Activated T-cell treated with anti-CD3 and anti-CD28 coated beads for 48 hours (primary cell): ENCODE measurements around the gene TMC6.
"Not testable (repeated sequence)": the region's sequence is repeated elsewhere in the genome, so short reads cannot be mapped to it uniquely, and the experiment has no call there.

Experiments
- DNase-seq: peaks from one replicate; pipeline ENCODE4 v3.0.0-alpha.2; 2020; ENCODE audit warnings: low read depth

The TMC6 gene

DNA sequence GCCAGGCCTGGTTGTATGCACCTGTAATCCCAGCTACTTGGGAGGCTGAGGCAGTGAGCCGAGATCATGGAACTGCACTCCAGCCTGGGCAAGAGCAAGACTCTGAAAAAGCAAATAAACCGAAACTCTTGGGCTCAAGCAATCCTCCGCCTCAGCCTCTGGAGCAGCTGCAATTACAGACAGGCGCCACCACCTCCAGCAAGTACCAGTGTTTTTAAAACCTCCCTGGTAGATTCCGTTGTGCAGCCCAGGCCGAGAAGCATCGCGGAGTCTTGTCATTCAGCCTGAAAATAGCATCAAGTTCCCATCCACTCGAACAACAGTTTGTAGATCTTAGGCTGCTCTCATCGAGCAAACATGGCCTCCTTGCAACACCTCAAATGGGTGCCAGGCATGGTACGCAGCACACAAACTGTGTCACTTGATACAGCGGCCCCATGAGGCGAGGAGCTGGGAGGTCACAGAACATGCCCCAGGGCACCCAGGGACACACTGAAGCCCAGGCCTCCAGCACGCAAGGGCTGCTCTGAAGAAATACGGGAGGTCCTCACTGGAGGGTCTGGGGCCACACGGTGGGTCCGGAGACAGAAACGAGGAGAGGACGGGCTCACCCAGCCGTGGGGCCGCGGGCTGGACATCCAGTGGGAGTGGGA lies 18.1 kb downstream of the TMC6 start:
- no peak for DNase-seq

DNA sequence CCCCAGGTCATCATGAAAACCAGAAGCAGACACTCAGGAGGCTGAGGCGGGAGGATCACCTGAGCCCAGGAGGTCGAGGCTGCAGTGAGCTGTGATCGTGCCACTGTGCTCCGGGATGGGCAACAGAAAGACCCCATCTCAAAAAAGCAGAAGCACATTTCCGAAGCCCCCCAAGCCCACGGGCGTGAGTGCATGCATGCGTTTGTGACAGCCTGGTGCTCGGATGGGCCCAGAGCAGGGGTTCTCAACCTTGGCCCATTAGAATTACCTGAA lies 19.1 kb downstream of the TMC6 start:
- DNase-seq = no peak

DNA sequence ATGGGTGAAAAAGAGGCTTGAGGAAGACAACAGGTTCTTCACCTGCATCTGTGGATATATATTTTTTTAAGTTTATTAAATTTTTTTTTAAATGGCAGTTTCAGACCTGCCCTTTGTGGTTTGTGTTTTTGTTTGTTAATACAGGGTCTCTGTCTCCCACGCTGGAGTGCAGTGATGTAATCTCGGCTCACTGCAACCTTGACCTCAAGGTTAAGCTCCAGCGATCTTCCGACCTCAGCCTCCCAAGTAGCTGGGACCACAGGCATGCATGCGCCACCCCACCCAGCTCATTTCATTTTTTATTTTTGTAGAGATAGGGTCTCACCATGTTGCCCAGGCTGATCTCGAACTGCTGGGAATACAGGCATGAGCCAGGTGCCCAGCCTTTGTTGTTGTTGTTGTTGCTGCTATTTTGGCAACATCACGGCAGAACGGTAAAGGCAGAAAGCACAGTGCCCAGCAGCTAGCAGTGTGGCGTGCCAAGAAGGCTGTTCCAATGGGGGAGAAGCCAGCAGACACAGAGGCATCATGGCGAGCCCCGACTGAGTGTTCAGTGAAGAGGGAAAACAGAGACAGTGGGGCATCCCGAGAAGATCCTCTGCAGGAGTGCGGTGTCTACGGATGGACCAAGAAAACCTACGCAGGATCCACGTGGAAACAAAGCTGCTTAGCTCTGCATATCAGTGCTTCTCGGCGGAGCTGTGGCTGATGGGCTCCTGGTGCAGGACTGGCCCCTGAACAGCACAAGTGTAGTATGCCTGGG lies 19.6 kb downstream of the TMC6 start:
- no peak for DNase-seq

DNA sequence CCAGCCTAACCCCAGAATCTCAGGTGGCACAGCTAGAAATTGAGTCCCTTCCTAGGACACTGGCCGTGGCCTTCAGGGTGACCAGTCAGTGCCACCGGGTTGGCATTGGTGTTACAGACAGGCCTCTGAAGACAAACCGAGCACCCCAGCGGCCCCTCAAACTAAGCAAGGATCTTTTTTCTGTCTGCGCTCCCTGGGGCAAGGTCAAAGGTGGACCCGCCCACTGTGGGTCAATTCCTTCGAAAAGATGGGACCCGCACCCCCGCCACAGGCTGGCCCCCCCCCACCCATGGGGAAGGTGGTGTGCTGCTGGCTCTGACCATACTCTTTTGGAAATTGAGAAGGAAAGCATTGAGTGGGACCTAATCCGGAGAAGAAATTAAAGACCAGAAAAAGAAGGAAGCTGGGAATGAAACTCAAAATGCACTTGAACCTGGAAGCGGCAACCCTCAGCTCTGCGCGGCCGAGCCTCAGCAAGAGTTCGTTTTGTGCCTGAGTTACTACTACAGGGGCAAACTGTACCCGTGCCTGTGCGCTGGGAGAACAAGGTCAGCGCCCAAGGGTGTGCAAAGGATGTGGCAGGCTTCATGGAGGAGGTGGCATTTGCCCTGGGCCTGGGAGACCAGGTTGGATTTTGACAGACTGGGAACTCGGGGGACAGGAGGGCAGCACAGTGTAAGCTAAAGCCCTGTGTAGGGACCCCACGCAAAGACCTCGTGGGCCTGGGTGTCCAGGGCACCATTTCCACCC lies 20.4 kb downstream of the TMC6 start:
- DNase-seq = no peak

DNA sequence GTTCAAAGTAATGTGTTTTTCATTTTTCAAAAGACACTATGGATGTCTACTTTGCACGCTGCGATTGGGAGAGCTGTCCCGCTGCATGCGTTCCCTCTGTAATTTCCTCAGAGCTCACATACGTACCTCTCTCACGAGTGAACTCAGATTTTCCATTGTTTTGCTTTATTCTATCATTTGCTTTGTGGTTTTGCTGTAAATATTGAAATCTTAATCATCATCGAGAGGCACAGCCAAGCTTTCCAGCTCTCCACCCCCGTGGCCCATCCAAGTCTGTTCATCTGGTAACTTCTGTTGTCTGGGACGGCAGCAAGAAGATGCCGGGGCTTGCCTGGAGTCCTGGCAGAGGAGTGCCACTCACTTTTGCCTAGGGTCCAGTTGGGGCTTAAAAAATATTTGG lies 21.1 kb downstream of the TMC6 start:
- DNase-seq = no peak

DNA sequence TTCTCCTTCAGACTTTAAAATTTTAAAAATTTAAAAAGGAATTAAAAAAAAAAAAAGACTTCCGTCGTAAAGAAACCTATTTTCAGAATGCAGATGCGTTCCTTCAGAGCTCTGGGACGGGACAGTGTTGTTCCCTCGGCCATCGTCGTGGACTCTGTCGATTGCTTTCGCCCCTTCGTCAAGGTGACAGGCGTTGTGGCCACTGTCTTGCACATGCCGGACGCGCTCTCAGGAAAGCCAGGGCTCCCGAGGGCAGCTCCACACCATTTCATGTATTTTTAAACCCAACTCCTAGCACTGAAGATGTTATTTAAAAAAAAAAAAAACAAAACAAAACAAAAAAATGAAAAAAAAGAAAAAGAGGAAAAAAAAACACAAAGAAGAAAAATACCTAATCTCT lies 22.3 kb downstream of the TMC6 start:
- no peak for DNase-seq

DNA sequence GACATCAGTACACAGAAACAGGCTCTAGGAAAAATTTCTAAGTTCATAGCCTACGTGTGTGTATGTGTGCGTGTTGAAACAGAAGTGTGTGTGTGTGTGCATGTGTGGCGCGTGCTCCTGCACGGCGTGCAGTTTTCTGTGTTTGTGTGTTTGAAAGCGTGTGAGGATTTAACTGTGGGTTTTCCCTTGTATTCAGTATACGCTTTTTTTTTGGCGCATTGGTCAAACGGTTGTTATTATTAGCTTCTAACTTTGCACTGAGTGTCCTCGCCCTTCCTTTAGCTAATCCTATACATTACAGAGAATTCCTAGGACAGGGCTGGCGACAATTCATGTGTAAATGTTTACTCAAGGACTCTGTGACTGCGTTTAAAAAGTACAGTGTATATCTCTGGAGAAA lies 23.0 kb downstream of the TMC6 start:
- no peak for DNase-seq

DNA sequence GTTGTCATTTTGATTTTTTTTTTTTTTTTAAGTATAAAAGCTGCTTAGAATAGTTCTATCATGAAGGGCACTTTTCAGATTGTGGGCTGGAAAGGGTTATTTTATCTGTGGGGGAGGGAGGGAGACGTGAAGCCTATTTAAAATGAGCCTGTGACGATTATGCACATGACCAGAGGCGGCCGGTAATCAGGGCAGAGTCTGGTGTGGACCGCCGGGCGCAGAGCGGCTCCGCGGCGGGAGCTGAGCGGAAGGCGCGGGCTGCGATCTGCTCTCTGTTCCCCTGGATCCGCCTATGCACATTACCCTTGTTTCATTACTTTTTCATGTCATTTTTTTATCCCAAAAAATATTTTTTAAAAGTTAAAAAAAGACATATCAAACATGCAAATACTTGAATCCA lies 23.5 kb downstream of the TMC6 start:
- no peak for DNase-seq

DNA sequence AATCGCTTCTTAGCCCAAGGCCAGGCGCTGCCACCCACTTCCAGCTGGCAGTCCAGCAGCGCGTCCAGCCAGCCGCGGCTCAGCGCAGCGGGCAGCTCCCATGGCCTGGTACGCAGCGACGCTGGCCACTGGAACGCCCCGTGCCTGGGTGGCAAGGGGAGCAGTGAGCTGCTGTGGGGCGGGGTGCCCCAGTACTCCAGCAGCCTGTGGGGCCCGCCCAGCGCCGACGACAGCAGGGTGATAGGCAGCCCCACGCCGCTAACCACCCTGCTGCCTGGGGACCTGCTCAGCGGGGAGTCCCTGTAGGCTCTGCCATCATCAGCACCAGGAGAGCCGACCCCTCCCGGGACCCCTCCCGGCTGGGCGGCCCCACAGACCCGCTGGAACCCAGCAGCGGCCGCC lies 24.0 kb downstream of the TMC6 start:
- DNase-seq = no peak

DNA sequence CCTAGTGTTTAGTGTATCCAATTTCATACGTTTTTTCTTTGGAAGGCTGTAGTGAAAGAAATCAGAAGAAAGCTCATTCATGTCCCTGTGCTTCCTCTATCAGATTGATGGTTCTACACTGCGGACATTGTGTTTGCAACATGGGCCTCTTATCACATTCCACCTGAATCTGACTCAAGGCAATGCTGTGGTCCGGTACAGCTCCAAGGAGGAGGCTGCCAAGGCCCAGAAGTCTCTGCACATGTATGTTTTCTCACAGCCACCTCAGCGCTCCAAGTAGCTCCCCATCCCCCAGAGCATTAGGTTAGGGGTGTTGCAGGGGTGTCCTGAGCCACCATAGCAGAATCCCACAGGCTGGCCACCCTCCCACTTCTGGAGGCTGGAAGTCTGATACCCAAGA lies 25.2 kb downstream of the TMC6 start:
- DNase-seq = no peak

DNA sequence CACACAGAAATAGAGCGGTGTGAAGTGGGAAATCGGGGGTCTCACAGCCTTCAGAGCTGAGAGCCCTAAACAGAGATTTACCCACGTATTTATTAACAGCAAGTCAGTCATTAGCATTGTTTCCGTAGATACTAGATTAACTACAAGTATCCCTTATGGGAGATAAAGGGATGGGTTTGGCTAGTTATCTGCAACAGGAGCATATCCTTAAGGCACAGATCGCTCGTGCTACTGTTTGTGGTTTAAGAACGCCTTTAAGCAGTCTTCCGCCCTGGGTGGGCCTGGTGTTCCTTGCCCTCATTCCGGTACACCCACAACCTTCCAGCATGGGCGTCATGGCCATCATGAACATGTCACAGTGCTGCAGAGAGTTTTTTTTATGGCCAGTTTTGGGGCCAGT lies 27.0 kb downstream of the TMC6 start:
- no peak for DNase-seq

DNA sequence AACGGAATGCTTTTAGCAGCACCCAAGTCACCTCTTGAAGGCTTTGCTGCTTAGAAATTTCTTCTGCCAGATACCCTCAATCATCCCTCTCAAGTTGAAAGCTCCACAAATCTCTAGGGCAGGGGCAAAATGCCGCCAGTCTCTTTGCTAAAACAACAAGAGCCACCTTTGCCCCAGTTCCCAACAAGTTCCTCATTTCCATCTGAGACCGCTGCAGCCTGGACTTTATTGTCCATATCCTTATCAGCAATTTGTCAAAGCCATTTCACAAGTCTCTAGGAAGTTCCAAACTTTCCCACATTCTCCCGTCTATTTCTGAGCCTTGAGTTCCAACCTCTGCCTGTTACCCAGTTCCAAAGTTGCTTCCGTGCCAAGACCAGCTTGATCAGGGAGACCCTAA lies 27.4 kb downstream of the TMC6 start:
- no peak for DNase-seq

DNA sequence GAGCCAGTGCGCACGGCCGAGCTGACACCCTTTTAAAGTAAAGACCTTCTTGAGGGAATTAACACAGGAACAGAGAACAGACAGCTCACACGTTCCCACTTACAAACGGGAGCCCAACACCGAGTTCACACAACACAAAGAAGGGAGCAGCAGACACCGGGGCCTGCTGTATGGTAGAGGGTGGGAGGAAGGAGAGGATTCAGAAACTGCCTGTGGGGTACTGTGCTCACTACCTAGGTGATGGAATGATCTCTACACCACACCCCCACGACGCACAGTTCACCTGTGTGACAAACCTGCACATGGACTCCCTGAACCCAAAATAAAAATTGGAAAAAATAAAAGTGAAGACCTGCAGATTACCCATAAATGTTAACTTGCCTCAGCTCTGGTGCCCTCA lies 32.5 kb downstream of the TMC6 start:
- DNase-seq = no peak

DNA sequence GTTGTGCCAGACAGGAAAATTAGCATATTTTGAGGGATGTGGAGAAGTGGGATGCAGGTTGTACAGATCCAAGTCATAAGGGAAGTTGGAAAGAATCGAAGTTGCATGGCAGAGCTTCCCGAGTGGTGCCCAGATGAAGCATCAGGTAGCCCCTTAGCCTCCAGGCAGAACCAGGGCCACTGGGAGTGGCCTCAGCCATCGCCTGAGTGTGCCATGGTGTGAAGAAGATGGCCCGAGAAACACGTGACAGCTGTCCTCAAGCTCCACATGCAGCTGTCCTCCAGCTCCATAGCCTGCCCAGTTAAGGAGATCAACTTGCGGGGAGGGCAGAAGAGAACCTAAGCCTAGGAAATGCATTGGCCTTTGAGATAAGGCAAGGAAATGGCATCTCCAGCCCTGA lies 33.5 kb downstream of the TMC6 start:
- DNase-seq = no peak

DNA sequence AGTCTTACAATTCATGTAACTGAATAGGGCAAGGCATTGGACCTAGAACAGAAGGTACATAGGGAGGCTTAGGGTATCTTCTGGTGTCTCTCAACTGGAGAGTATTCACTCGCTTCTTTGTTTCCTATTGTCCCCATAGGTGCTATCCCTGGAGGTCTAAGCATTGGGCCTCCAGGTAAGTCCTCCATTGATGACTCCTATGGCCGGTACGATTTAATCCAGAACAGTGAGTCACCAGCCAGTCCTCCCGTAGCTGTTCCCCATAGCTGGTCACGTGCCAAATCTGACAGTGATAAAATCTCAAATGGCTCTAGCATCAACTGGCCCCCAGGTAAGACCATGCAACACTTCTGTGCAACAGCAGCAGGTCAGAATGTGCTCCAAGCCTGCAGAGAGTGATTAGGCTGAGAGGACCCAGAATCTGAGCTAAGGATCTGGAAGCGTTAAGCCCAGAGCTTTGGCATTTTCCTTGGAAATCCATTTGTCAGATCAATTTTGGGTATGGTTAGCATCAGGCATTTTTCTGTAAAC lies 35.7 kb downstream of the TMC6 start:
- no peak for DNase-seq

DNA sequence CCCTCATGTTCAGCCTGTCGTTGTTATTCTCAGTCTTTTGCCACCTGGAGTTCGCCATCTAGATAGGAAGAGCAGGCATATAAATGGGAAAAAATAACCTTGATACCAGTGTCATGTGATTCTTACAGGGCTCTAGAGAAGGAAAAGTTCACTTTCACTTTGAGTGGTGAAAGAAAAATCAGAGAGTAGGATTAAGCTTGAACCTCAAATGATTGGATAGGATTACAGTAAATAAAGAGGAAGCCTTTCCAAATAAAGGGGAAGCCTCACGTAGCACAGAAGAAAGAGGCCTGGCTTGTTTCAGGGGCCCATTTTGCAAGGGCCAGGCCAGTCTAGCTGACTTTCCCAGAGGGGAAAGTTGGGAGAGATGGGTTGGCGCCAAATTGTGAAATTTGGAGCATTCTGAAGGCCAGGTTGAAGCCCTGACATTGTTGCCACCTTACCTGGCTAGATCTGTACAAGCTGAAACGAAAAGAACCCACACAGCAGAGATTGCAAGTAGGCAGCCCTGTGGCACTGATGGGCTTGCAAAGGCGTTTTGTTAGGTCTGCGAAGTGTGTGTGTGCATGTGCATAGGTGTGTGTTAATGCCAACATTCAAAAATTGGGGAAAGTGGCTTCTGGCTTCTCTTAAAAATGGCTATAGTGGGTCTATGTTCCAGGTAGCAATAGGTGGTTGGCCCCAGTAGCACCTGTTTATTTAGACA lies 38.8 kb downstream of the TMC6 start:
- no peak for DNase-seq

DNA sequence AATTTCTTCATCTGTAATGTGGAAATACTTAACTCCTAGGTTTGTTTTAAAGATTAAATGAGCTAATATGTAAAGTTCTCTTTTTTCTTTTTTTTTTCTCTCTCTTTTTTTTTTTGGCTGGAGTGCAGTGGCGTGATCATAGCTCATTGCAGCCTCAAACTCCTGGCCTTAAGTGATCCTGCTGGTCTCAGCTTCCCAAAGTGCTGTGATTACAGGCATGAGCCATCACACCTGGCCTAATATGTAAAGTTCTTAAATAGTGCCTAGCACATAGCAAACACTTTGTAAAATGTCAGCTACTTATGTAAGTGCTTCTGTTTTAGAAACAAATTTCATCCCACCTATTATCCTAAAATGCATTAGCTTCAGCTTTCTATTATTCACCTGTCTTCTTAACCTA lies 40.0 kb downstream of the TMC6 start:
- DNase-seq = no peak

DNA sequence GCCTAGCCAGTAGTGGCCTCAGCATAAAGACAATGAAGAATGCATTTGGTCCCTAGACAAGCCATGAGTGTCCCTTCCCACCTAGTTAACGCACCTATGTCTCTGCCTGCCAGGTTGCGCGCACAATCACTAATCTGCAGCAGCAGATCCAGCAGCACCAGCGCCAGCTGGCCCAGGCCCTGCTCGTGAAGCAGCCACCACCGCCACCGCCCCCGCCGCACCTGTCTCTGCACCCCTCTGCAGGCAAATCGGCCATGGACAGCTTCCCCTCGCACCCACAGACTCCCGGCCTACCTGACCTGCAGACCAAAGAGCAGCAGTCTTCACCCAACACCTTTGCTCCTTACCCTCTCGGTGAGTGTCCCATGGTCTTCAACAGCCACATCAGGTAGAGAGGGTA lies 41.8 kb downstream of the TMC6 start:
- no peak for DNase-seq

DNA sequence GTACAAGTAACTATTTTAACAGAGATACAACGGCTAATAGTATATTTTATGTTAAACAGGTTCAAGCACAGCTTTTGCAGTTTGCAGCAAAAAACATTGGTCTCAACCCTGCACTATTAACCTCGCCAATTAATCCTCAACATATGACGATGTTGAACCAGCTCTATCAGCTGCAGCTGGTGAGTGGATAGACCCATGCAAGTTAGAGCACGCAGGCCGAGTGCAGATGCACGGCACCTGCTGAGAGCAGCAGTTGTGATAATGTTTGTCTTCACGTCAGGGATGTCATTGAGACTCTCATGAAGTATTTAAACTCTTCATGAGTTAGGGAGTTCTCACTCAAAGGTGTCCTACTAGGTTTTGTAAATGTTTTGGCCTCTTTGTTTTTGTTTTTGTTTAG lies 45.6 kb downstream of the TMC6 start:
- DNase-seq = no peak

DNA sequence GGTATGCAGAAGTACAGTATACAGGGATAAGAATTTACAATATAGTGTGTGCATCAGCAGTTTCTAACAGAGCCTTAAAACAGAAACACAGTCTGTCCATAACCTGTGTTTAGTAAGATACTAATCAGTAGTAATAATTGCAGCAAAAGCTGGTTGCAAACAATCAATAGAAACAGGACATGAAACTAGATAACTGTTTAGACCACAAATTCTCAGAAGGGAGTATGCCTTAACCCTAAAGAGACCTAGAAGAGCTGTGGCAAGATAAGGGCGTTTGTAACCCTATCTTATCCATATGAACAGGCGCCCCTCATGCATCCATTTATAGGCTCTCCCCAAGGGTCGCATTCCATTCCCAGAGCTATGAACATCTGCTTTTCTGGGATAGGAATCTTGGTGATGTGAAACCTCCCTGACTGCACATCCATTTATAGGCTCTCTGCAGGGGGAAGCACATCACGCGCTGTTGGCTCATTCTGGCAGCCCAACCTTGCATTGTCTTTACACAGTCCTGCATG lies 46.1 kb downstream of the TMC6 start:
- DNase-seq = not testable (repeated sequence)

DNA sequence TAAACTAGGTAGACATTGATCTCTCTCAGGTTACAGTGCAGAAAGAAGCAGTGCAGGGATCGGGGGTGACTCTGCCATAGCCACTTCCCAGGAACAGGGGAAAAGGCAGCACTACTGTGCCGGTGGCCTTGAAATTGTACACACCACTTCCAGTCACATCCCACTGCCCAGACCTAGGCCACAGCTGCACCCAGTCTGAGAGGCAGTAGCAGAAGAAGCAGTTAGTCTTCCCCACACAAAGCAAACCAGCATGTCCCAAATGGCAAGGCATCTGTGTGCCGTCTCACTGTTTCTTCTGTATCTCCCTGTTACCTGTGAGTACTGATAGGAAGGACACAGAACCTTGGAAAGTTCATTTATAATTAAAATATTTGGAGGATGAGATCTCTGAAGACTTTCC lies 47.0 kb downstream of the TMC6 start:
- no peak for DNase-seq

DNA sequence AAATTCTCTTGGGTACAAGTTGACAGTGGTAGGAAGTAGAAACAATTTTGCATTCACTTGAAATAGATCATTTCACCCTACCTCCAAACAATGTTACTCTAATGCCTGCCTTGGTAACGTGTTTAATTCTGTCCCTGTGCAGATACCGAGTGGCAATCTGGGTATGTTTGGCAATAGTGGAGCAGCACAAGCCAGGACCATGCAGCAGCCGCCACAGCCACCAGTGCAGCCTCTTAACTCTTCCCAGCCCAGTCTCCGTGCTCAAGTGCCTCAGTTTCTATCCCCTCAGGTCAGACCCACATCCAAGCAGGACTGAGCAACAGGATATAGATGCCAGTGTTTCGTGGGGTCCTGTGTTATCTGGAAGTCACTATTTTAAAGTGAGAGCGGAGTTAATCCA lies 49.3 kb downstream of the TMC6 start:
- DNase-seq = no peak

DNA sequence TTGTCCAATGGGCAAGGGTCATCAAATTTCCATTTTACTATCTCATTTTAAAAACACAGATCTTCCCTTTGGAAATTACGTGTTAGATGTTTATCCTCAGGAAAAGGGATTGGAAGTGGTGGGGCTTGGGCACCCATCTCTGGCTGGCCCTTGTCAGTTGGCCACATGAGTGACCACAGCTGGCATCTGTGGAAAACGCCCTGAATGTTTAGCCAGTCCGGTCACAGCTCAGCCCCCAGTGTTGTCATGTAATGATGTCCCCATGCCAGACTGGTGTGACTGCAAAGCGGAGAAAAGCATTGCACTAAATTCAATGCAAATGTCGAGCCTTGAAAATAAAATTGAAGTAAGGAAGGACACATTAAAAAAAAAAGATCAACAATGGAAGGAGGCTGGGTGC lies 53.0 kb downstream of the TMC6 start:
- DNase-seq = no peak
